Stimulated activated CD4-positive, alpha-beta T cell treated with anti-CD3 and anti-CD28 coated beads, Interleukin-1b, Interleukin-23, amount 100 ng/mL, for 24 hours (primary cell): ENCODE data around the gene ZDHHC20.
"Not testable (repeated sequence)": the region's sequence is repeated elsewhere in the genome, so short reads cannot be mapped to it uniquely, and the experiment has no call there.

Source experiments
- DNase-seq, 4 experiments: peaks; one replicate each; pipeline ENCODE4 v3.0.0-alpha.2; 2020; ENCODE audit warnings: low read depth in 4 of 4, low spot score in 1 of 4

The ZDHHC20 gene

DNA sequence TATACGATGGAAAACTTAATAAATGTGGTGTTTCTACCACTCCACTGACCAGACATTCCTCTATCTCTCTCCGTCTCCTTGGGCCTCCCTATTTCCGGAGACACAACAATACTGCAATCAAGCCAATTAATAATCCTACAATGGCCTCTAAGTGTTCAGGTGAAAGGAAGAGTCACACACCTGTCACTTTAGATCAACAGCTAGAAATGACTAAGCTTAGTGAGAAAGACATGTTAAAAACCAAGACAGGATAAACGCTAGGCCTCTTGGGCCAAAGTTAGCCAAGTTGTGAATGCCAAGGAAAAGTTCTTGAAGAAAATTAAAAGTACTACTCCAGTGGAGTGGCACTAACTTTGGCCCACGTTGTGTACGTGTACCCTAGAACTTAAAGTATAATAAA is 22.5 kb downstream of the ZDHHC20 start:
- DNase-seq: no peak

DNA sequence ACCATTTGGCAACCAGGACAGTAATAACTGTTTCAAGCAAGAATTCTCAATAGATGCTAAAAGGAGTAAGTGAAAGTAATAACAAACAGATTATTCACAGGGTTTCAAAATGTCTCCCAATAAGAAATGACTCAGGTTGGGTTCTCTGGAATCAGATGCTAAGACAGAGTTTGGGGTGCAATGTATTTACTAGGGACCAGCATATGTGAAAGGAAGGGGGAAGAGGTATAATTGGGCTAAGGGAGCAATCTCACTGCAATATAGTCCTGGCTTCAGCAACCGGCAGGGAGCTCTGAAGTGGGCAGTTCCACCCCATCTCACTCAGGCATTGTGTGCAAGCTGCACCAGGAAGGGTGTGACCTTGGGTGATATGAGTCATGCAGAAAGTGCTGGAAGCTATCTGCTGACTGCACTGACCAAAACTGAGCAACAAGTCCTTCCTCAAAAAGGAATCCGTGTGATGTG is 23.4 kb downstream of the ZDHHC20 start:
- peak in 2 of 4 experiments; percentile 0 to 17 for DNase-seq

DNA sequence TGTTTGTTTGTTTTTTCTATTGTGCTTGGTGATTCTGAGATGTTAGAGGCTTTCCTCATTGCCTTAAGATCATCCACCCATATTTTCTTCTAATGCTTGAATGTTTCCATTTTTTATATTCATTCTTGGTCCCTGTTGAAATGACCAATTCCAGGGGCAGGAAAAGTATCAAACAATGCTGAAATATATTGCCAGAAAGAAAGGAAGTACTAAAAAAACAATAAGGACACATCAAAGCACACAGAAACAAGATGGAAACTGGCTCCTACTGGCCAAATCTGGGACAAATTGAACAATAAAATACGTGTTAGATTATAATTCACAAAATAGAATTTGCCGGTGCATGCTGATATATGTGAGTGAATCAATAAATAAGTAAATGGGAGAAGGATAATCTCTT is 23.9 kb downstream of the ZDHHC20 start:
- DNase-seq: no peak

DNA sequence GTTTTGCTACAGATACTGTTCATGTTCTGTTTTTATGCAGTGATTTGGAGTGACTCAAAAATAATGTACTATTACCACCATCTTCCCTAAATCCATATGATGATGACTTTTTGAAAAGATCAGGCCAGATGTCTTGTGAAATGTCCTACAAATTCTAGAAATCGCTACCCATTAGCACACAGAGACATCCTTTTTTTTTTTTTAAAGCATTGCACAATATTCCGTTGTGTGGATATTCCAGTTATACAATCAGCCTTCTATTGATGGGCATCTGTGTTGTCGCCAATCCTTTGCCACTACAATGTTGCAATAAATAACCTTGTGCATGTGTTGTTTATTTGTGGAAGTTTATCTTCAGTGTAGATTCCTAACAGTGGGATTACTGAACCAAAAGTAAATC is 24.5 kb downstream of the ZDHHC20 start:
- no peak for DNase-seq

DNA sequence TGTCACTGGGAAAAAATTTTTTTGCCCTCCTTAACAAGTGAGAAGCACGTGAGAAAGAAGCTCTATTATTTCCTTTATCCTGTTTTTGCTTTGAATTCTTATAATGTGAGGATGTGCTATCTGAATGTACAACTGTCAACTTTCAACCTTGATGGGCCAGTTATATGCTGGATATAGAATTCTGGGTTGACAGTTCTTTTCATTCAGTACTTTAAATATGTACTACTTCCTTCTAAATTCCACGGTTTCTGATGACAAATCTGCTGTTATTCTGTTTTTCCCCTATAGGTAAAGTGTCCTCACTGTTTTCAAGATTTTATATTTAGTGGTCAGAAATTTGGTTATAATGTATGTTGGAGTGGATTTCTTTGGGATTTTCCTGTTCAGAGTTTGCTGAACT is 29.9 kb downstream of the ZDHHC20 start:
- DNase-seq: no peak

DNA sequence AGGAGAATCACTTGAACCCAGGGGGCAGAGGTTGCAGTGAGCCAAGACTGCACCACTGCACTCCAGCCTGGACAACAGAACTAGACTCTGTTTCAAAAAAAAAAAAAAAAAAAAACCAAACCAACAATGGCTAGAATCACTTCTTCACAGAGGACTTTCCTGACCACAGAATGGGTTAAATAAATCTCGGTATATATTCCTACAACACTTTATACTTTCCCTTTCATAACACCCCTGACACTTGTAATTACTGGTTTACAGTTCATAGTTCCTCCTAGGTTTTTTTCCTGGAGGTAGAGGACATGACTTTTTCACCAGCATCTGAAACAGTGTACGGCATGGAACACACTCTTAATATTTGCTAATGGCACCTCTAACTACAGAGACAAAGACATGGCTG is 31.4 kb downstream of the ZDHHC20 start:
- no peak for DNase-seq

DNA sequence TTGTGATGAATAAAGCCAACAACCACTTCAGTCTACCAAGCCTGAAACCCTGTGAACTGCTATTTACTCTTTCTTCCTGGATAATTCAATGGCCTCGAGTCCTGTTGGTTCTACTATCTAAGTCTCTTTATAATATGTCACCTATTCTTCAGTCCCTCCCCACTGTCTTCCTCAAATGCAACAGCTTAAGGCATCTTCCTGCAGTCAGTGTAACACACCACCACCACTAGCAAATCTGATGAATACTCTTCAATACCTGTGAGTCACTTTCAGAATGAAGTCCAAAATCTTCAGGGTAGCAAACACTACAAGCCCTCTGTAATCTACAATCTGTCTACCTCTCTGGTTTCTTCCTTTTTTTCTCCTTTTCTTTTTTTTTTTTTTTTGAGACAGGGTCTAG is 32.9 kb downstream of the ZDHHC20 start:
- DNase-seq: no peak

DNA sequence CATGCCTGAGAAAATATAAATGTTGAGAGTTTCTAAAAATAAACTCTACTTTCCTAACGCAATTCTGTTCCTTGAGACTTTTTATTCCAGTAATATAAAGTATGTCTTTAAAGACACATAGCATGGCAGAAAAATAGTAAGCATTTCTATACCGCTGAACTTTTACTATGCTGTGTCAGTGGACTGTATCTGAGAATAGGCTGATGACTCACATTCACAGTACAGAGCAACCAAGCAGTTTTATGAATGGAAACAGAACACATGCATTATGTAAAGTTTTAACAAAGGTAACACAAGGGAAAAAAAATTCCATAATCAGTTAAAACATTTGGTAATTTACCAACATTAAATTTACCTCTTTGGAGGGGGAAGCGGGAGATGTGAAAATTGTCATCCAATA is 38.4 kb downstream of the ZDHHC20 start:
- no peak for DNase-seq

DNA sequence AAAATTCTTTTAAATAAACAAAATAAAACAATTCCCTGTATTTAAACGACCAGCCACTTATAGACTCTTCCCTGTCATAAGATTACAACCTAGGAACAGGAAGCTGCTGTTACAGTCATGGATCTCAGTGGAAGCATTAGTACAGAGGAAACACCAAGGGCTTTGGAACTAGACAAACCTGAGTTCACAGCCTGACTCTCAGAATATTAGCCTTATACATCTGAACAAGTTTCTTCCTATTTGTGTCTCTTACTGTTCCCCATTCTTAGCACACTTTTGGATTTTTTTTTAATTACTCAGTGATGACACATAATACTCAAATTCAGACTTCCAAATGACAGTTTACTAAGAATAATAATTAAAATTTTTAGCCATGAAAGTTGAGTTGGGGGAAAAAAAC is 46.1 kb downstream of the ZDHHC20 start:
- DNase-seq: no peak

DNA sequence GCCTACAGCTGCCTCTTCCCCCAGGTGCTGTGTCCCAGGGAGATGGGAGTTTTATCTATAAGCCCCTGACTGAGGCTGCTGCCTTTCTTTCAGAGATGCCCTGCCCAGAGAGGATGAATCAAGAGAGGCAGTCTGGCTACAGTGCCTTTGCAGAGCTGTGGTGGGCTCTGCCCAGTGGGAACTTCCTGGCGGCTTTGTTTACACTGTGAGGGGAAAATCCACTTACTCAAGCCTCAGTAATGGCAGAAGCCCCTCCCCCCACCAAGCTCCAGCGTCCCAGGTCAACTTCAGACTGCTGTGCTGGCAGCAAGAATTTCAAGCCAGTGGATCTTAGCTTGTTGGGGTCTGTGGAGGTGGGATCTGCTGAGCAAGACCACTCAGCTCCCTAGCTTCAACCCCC is 48.6 kb downstream of the ZDHHC20 start:
- not testable (repeated sequence) for DNase-seq

DNA sequence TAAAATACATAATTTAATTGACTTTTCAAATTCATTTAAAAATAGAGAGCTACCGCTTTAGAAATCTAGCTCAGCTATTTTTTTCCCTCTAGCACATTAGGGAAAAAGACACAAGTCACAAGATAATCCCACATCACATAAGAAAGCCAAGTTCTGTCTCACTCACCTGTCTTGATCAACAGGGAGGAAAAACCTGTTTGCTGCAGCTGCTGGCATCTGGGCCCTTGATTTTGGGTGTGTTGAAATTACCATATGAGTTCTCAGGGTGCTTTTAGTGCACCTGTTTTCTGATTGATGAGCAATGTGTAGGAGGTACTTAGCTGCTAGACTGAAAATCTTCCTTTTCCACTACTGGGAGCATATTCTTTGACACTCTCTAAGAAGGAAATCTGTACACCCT is 53.8 kb downstream of the ZDHHC20 start:
- no peak for DNase-seq

DNA sequence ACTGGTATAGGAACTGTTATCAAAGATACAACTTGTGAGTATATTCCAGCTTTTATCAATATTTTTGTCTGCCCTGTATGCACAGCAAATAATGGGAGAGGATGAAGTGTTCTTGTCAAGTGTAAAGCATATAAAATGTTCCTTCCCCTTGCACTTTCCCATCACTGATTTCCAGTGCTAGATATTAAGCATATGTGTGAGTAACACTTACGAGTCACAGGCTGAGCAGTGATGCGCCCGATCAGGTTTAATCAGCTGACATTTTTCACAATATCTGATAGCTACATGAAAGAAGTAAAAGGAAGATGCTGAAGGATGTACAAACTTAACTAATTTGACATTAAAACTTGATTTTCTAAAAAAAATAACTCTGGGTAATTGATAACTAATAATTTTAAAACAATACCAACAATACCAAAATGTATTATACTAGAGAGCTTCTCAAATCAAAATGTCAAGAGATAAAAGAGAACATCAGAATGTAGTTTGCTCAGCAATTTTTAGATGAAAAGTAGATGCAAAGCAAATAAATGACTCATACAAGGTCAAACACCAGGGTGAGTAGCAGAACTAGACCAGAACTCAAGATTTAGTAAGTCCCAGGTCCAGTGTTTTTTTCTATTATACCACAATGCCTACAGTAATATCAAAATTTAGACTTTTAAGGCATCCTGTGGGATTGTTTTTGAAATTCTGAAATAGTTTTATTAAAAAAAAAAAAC is 56.4 kb downstream of the ZDHHC20 start:
- DNase-seq: no peak

DNA sequence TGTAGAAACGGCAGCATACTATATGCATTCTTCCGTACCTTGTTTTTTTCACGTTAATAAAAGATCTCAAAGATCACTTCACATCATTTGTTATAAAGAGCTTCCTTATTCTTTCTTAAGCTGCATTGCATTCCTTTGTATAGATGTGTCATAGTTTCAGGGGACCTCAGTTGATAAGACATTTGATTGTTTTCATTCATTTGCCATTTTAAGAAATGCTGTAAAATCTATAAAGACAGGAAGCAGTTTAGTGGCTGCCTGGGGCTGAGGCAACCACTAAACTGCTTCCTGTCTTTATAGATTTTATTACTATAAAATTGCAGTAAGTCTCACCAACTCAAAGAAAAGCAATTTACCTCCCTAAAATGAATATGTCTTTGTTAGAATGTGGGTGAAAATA is 59.4 kb downstream of the ZDHHC20 start:
- DNase-seq: no peak

DNA sequence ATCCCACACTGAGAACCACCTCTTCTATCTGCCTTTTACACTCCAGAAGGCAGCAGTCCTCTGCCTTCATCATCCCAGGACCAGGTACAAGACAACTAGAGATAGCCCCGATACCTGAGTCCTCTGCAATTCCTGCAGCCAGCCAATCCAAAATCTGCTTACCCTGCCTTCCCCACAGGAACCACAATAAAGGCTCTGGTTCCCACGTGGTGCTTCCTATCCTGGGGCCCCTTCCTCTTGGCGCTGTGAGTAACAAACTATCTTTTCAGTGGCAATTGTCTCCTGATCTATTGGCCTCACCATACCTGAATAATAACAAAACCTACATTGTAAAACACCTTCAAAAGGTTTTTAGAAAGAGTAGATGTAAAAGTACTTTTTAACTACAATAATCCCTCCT is 63.1 kb downstream of the ZDHHC20 start:
- DNase-seq: peak in 1 of 4 experiments; percentile 4

DNA sequence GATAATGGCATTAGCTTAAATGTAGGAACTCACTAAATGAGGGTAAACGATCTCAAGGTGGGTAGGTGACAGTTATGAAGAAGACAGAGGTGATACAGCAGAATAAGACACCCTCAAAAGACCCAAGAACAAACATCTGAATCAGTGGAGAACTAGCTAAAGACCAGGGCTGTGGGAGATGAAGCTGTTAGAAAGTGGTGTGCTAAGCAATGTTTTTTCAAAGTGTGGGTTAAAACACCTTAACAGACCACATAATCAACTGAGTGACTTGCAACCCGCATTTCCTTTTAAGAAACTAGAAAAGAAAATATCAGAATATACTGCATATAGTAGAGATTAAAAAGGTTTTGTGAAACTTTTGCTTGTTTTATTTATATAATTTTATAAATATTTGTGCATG is 70.0 kb downstream of the ZDHHC20 start:
- no peak for DNase-seq

DNA sequence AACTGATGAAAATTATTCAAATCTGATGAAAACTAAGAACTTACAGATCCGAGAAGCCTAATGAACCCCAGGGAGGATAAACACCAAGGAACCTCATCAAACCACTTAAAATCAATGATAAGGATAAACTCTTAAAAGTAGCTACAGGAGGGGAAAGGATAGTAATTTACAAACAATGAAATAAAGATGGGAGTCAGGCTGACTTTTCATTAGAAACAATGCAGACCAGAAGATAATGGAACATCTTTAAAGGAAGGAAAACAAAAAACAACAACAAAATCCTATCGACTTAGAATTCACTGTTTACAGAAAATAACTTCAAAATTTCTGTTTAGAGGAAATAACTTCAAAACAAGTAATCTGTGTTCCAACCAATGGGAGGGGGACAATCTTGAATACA is 73.4 kb downstream of the ZDHHC20 start:
- DNase-seq: no peak

DNA sequence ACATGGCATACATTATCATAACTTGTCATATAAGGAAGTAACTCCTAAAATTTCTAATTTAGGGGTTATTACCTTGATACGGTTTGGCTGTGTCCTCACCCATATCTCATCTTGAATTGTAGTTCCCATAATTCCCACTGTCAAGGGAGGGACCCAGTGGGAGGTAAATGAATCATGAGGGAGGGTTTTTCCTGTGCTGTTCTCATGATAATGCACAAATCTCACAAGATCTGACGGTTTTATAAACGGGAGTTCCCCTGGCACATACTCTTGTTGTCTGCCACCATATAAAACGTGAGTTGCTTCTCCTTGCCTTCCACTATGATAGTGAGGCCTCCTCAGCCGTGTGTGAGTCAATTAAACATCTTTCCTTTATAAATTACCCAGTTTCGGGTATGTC is 76.0 kb downstream of the ZDHHC20 start:
- no peak for DNase-seq

DNA sequence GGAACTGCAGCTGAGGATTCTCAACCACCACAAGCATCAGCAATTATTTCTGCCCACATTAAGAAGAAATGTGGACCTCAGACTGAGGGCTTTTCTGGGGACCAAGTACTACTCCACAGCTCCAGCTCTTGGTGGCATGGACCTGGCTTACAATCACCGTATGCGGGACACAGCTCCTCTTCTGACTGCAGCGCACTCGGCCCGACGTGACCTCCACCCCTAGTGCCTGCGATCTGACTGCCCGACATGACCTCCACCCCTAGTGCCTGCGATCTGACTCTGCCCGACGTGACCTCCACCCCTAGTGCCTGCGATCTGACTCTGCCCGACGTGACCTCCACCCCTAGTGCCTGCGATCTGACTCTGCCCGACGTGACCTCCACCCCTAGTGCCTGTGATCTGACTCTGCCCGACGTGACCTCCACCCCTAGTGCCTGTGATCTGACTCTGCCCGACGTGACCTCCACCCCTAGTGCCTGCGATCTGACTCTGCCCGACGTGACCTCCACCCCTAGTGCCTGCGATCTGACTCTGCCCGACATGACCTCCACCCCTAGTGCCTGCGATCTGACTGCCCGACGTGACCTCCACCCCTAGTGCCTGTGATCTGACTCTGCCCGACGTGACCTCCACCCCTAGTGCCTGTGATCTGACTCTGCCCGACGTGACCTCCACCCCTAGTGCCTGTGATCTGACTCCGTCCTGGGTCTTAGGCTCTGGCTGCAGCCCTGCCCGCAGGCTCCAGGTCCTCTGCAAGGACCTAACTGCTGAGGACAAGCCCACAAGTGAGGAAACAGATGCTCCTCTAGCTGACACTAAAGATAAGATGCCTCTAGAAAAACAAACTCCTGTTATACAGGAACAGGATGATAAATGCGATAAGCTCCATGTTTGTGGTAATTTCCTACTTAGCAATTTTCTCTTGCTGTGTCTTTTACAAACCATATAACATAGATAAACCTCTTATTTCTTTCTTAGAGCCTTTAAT is 81.8 kb downstream of the ZDHHC20 start:
- not testable (repeated sequence) for DNase-seq

DNA sequence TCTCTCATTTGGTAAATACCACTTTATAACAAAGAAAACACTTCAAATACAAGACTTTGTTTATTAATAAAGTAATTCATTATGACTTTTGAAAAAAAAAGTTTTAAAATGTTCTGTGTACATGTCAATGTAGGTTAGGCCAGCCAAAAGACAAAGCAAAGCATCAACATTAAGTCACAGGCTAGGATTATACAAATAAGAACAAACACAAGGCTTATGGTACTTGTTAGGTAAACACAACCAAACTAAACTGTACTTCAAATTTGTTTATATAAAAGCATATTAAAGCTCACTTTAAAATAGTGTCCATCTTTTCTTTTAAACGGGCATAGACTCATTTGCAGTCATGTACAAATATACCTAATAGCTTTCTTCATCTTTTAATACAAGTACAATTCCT is 86.6 kb downstream of the ZDHHC20 start:
- no peak for DNase-seq

DNA sequence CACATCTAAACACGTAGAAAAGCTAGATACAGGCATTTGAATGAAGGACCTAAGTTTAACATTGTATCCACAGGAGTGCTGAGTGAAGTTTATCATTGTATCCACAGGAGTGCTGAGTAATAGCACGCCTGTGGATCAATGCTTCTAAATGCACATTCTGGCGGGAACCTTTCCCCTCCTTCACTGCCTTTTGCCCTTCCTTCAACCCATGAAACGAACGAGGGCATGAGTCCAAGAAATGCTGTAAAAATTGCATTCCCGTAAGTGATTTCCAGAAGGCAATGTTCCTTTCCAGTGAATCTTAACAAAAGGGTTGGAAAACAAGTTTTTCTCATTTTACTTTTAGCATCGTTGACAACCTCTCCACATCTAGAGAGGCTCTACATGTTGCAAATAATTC is 88.1 kb downstream of the ZDHHC20 start:
- no peak for DNase-seq

DNA sequence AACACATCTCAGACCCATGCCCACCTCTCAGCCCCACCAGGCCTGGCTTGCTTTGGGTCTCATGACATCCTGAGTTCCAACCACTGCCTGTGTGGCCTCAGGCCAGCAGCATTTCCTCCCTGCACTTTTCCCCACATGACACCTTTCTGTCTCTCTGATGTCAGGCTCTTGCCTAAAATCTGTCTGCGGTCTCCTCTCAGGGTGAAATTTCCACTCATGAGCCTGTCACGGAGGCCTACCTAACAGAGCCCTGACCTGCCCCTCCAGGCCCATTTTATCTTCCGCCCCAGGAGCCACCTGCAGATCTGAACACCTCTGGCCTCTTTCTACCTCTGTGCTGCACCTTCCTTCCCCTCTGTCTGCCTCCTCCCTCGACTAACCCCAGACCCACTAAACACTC is 93.5 kb downstream of the ZDHHC20 start:
- no peak for DNase-seq

DNA sequence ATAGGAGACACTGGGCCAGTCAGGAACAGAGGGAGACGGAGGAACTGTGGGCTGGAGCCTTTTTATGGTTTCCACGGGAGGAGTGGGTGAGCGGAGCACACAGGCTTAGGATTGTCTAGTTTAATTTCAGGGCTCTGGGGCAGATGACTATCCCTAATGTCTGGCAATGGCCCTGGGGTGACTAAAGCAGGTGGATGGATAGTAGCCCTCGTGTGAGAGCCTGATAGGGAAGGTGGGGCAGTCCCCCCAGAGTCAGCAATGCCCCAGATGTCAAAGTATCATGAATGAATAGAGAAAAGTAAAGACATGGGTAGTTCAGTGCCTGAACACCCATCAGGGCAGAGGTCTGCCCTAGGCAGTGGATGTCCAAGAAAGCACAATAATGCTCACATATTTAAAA is 94.2 kb downstream of the ZDHHC20 start:
- DNase-seq: no peak
